K562 (cell line): ENCODE results near the gene SRRD. TPM values are rescaled to one million over a fixed set of nuclear protein-coding genes. Genes with fewer than 3 reads are reported as not detected.

ENCODE experiments used
- FOXA1 ChIP-seq: fragments of 450-650 bp; IDR thresholded peaks from 2 replicates; pipeline ENCODE4 v1.6.1; 2016; ENCODE audit warnings: mild to moderate bottlenecking, borderline replicate concordance
- KAT8 ChIP-seq: fragments of 450-650 bp; IDR thresholded peaks from 2 replicates; pipeline ENCODE4 v1.6.1; 2016; ENCODE audit warnings: low read depth, mild to moderate bottlenecking
- TCF7 ChIP-seq: sonication (generic); IDR thresholded peaks from 2 replicates; pipeline ENCODE4 v1.6.1; 2016; ENCODE audit warnings: antibody characterized with exemption, borderline replicate concordance
- ZBTB8A ChIP-seq: fragments of 450-650 bp; IDR thresholded peaks from 2 replicates; pipeline ENCODE4 v1.6.1; 2018; ENCODE audit warnings: mild to moderate bottlenecking, moderate library complexity; ENCODE audit not compliant: partially characterized antibody
- ZNF408 ChIP-seq: fragments of 250-450 bp; sonication (Bioruptor Pico); IDR thresholded peaks from 2 replicates; pipeline ENCODE4 v1.4.0; 2020; ENCODE audit warnings: low read depth, mild to moderate bottlenecking, moderate library complexity
- polyA plus RNA-seq, 8 experiments: library from polyadenylated mRNA; depleted of rRNA in 4 of 8; stranded (reverse) in 5 of 8; unstranded in 3 of 8; fragments of >200 nt; fragmentation: Nextera tagmentation in 2 of 8; fragmentation: Illumina TruSeq in 1 of 8; extraction: Ambion mirVana in 2 of 8; extraction: Trizol in 1 of 8; gene quantifications; 2 replicates each; pipeline versions ENCODE4 v1.2.1 to v1.2.3, GENCODE V29; 2011 to 2014; ENCODE audit warnings: inconsistent platforms in 1 of 8, missing spikeins in 1 of 8
- total RNA-seq, 7 experiments: library from RNA; depleted of rRNA in 6 of 7; stranded (reverse); fragments of >200 nt in 6 of 7; fragmentation: Illumina TruSeq in 2 of 7; extraction: Trizol in 2 of 7; gene quantifications; 2 replicates each; pipeline versions ENCODE4 v1.2.1 to v1.2.3, GENCODE V29; 2011 to 2021; ENCODE audit warnings: low replicate concordance in 1 of 7
- TF ChIP-seq, protein P1 (sequence below): fragments of 450-650 bp; IDR thresholded peaks from 2 replicates; pipeline ENCODE4 v1.6.1; 2016; ENCODE audit warnings: mild to moderate bottlenecking, moderate library complexity
- TF ChIP-seq, protein P2 (sequence below), 3 experiments: IDR thresholded peaks in 2 of 3; conservative IDR thresholded peaks in 1 of 3; 2 replicates each; pipeline ENCODE4 v1.5.1; 2011 to 2012; ENCODE audit warnings: low read length in 3 of 3, mild to moderate bottlenecking in 3 of 3, control low read depth in 2 of 3, improper control_type of control experiment in 1 of 3, inconsistent platforms in 1 of 3, low read depth in 1 of 3, mixed read lengths in 1 of 3, moderate library complexity in 1 of 3; ENCODE audit not compliant: insufficient read depth in 2 of 3
- TF ChIP-seq, protein P3 (sequence below): fragments of 450-650 bp; conservative IDR thresholded peaks from 2 replicates; pipeline ENCODE4 v1.6.1; 2016; ENCODE audit warnings: missing genetic modification characterization, low read depth, mild to moderate bottlenecking, control low read depth, missing compliant biosample characterization
- TF ChIP-seq, protein P4 (sequence below), 3 experiments: fragments of 200-800 bp in 1 of 3; sonication (Bioruptor generic) in 1 of 3; sonication (generic) in 1 of 3; formaldehyde crosslinking in 1 of 3; IDR thresholded peaks; 2 replicates each; pipeline versions ENCODE4 v1.6.1 to v1.8.0; 2016 to 2022; ENCODE audit warnings: mild to moderate bottlenecking in 2 of 3, missing compliant biosample characterization in 2 of 3, missing genetic modification characterization in 2 of 3, missing genetic modification reagents in 1 of 3

Gene SRRD
- total and polyA plus RNA-seq, 9 of the 15 experiments (the other 6 are each of a cell fraction or from before 2014, with no cell fraction given), result 4.9 to 59.4 (median 34.4) TPM

DNA sequence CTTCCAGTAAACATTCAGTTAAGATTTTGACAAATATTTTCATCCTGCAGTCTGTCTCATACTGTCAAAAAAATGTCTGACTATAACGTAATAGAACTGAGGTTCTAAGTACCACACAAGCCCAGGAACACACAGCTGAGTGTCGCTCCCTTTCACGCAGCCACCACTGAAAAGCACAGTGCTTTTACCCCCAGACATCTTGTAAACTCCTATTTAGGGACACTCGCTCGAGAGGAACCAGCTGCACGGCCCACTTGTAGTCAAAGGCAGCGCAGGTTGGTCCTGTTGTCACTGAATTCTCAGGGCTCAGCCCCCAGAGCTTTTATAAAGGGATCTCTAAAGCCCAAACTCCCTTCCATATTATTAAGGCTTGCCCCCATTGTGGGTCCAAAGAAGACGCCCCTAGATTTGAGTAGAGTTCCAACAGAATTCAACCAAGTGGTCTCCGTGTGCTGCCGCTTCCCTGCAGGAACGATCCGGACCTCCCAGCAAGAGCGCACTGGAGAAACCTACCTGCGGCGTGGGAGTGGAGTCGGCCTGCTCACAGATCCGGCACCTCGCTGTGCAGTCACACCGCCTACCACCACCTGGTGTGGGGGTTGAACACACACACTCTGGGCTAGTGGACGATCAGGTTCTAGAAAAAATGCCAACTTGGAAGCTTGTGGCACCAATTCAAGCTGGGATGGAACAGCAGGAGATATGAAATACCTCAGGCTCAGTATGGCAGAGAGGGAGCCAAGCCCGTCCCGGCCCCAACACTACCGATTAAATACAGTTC is 31.3 kb upstream of the SRRD start (continued):
- TF ChIP-seq, protein P1, sequence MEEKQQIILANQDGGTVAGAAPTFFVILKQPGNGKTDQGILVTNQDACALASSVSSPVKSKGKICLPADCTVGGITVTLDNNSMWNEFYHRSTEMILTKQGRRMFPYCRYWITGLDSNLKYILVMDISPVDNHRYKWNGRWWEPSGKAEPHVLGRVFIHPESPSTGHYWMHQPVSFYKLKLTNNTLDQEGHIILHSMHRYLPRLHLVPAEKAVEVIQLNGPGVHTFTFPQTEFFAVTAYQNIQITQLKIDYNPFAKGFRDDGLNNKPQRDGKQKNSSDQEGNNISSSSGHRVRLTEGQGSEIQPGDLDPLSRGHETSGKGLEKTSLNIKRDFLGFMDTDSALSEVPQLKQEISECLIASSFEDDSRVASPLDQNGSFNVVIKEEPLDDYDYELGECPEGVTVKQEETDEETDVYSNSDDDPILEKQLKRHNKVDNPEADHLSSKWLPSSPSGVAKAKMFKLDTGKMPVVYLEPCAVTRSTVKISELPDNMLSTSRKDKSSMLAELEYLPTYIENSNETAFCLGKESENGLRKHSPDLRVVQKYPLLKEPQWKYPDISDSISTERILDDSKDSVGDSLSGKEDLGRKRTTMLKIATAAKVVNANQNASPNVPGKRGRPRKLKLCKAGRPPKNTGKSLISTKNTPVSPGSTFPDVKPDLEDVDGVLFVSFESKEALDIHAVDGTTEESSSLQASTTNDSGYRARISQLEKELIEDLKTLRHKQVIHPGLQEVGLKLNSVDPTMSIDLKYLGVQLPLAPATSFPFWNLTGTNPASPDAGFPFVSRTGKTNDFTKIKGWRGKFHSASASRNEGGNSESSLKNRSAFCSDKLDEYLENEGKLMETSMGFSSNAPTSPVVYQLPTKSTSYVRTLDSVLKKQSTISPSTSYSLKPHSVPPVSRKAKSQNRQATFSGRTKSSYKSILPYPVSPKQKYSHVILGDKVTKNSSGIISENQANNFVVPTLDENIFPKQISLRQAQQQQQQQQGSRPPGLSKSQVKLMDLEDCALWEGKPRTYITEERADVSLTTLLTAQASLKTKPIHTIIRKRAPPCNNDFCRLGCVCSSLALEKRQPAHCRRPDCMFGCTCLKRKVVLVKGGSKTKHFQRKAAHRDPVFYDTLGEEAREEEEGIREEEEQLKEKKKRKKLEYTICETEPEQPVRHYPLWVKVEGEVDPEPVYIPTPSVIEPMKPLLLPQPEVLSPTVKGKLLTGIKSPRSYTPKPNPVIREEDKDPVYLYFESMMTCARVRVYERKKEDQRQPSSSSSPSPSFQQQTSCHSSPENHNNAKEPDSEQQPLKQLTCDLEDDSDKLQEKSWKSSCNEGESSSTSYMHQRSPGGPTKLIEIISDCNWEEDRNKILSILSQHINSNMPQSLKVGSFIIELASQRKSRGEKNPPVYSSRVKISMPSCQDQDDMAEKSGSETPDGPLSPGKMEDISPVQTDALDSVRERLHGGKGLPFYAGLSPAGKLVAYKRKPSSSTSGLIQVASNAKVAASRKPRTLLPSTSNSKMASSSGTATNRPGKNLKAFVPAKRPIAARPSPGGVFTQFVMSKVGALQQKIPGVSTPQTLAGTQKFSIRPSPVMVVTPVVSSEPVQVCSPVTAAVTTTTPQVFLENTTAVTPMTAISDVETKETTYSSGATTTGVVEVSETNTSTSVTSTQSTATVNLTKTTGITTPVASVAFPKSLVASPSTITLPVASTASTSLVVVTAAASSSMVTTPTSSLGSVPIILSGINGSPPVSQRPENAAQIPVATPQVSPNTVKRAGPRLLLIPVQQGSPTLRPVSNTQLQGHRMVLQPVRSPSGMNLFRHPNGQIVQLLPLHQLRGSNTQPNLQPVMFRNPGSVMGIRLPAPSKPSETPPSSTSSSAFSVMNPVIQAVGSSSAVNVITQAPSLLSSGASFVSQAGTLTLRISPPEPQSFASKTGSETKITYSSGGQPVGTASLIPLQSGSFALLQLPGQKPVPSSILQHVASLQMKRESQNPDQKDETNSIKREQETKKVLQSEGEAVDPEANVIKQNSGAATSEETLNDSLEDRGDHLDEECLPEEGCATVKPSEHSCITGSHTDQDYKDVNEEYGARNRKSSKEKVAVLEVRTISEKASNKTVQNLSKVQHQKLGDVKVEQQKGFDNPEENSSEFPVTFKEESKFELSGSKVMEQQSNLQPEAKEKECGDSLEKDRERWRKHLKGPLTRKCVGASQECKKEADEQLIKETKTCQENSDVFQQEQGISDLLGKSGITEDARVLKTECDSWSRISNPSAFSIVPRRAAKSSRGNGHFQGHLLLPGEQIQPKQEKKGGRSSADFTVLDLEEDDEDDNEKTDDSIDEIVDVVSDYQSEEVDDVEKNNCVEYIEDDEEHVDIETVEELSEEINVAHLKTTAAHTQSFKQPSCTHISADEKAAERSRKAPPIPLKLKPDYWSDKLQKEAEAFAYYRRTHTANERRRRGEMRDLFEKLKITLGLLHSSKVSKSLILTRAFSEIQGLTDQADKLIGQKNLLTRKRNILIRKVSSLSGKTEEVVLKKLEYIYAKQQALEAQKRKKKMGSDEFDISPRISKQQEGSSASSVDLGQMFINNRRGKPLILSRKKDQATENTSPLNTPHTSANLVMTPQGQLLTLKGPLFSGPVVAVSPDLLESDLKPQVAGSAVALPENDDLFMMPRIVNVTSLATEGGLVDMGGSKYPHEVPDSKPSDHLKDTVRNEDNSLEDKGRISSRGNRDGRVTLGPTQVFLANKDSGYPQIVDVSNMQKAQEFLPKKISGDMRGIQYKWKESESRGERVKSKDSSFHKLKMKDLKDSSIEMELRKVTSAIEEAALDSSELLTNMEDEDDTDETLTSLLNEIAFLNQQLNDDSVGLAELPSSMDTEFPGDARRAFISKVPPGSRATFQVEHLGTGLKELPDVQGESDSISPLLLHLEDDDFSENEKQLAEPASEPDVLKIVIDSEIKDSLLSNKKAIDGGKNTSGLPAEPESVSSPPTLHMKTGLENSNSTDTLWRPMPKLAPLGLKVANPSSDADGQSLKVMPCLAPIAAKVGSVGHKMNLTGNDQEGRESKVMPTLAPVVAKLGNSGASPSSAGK, result no peak
- TF ChIP-seq, protein P2, sequence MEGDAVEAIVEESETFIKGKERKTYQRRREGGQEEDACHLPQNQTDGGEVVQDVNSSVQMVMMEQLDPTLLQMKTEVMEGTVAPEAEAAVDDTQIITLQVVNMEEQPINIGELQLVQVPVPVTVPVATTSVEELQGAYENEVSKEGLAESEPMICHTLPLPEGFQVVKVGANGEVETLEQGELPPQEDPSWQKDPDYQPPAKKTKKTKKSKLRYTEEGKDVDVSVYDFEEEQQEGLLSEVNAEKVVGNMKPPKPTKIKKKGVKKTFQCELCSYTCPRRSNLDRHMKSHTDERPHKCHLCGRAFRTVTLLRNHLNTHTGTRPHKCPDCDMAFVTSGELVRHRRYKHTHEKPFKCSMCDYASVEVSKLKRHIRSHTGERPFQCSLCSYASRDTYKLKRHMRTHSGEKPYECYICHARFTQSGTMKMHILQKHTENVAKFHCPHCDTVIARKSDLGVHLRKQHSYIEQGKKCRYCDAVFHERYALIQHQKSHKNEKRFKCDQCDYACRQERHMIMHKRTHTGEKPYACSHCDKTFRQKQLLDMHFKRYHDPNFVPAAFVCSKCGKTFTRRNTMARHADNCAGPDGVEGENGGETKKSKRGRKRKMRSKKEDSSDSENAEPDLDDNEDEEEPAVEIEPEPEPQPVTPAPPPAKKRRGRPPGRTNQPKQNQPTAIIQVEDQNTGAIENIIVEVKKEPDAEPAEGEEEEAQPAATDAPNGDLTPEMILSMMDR (IDR thresholded peaks at IDR 0.05 in 2 of 3, conservative IDR thresholded peaks at IDR 0.05 in 1 of 3; ENCODE audit: insufficient read depth in 2 of 3, low read depth in 1 of 3, low read length in 3 of 3), result no peak
- TF ChIP-seq TCF7, result no peak
- TF ChIP-seq, protein P3, sequence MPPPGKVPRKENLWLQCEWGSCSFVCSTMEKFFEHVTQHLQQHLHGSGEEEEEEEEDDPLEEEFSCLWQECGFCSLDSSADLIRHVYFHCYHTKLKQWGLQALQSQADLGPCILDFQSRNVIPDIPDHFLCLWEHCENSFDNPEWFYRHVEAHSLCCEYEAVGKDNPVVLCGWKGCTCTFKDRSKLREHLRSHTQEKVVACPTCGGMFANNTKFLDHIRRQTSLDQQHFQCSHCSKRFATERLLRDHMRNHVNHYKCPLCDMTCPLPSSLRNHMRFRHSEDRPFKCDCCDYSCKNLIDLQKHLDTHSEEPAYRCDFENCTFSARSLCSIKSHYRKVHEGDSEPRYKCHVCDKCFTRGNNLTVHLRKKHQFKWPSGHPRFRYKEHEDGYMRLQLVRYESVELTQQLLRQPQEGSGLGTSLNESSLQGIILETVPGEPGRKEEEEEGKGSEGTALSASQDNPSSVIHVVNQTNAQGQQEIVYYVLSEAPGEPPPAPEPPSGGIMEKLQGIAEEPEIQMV (tag), result no peak
- no peak for TF ChIP-seq KAT8
- TF ChIP-seq ZBTB8A, result no peak
- TF ChIP-seq ZNF408 (CRISPR knock-in tag), result no peak
- TF ChIP-seq FOXA1, result no peak
- TF ChIP-seq, protein P4, sequence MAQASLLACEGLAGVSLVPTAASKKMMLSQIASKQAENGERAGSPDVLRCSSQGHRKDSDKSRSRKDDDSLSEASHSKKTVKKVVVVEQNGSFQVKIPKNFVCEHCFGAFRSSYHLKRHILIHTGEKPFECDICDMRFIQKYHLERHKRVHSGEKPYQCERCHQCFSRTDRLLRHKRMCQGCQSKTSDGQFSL (CRISPR knock-in tag; IDR thresholded peaks at IDR 0.05), result no peak
- TF ChIP-seq, protein P4 (tag; IDR thresholded peaks at IDR 0.05), result no peak
